Panc1 (cell line): ENCODE measurements around the gene NMNAT3.

Source experiments
- POLR2AphosphoS5 ChIP-seq: IDR thresholded peaks from 2 replicates; pipeline ENCODE4 v1.6.1; 2012; ENCODE audit warnings: mild to moderate bottlenecking, low read depth, low read length, moderate library complexity
- TCF7L2 ChIP-seq: IDR thresholded peaks from 2 replicates; pipeline ENCODE4 v1.6.1; 2011; ENCODE audit warnings: mild to moderate bottlenecking, low read depth, low read length, inconsistent platforms
- TF ChIP-seq, protein P1 (sequence below): fragments of 450-650 bp; IDR thresholded peaks from 2 replicates; pipeline ENCODE4 v1.5.1; 2017; ENCODE audit warnings: mild to moderate bottlenecking

DNA sequence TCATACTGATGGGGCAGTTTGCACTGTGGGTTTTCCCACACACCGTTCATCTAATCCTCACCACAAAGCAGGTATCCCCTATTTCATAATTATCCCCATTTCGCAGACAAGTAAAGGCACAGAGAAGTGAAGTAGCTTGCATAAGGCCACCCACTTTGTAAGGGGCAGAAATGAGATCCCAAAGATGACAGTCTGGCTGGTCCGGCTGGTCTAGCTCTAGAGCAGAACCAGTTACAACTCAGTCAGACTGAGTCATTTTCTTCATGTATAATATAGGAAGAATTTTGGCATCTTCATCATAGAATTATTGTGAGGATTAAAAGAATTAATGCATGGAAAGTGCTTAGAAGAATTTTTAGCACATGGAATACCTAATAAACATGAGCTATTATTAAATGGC, 148.8 kb downstream of the NMNAT3 start:
- TF ChIP-seq, protein P1, sequence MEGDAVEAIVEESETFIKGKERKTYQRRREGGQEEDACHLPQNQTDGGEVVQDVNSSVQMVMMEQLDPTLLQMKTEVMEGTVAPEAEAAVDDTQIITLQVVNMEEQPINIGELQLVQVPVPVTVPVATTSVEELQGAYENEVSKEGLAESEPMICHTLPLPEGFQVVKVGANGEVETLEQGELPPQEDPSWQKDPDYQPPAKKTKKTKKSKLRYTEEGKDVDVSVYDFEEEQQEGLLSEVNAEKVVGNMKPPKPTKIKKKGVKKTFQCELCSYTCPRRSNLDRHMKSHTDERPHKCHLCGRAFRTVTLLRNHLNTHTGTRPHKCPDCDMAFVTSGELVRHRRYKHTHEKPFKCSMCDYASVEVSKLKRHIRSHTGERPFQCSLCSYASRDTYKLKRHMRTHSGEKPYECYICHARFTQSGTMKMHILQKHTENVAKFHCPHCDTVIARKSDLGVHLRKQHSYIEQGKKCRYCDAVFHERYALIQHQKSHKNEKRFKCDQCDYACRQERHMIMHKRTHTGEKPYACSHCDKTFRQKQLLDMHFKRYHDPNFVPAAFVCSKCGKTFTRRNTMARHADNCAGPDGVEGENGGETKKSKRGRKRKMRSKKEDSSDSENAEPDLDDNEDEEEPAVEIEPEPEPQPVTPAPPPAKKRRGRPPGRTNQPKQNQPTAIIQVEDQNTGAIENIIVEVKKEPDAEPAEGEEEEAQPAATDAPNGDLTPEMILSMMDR = no peak
- TF ChIP-seq POLR2AphosphoS5 (no peak), TCF7L2 (no peak)
